OCI-LY7 (cell line): ENCODE results near the gene KRT28. TPM values are rescaled to one million over a fixed set of nuclear protein-coding genes. Genes with fewer than 3 reads are reported as not detected.

ENCODE experiments used
- BruUV-seq: library from RNA; stranded (reverse); fragments of 400-500 nt; replicated peaks from 2 replicates; lab custom pipeline; 2021; lab: Mats Ljungman, UMichigan
- CTCF ChIA-PET: fragments of 300-600 bp; sonication (Branson Sonifier 250); formaldehyde crosslinking; loops from one replicate; lab custom pipeline; 2022; ENCODE audit warnings: antibody characterized with exemption; ENCODE audit not compliant: unreplicated experiment; lab: Charles Lee
- POLR2A ChIA-PET: fragments of 300-600 bp; sonication (Branson Sonifier 250); formaldehyde crosslinking; loops from one replicate; lab custom pipeline; 2022; ENCODE audit warnings: antibody characterized with exemption; lab: Charles Lee
- DNase-seq: peaks from one replicate; pipeline ENCODE4 v3.0.0-alpha.2; 2015; ENCODE audit warnings: low spot score
- H2AFZ ChIP-seq: fragments of 200-600 bp; sonication (generic), shearing (Covaris generic); 2 replicates; pipeline ENCODE4 v1.6.1; 2014; ENCODE audit warnings: mild to moderate bottlenecking, antibody characterized with exemption, low read length, moderate library complexity
- H3K27ac ChIP-seq: fragments of 200-600 bp; sonication (generic); 2 replicates; pipeline ENCODE4 v1.5.1; 2014; ENCODE audit warnings: mixed run types, low read depth, mild to moderate bottlenecking, moderate library complexity, low read length, inconsistent platforms; ENCODE audit not compliant: poor library complexity, severe bottlenecking
- H3K36me3 ChIP-seq: fragments of 200-600 bp; sonication (generic); 2 replicates; pipeline ENCODE4 v1.6.1; 2014; ENCODE audit warnings: mild to moderate bottlenecking, antibody characterized with exemption, low read length, moderate library complexity, mixed read lengths; ENCODE audit not compliant: insufficient read depth
- H3K4me1 ChIP-seq: fragments of 200-600 bp; sonication (generic); 2 replicates; pipeline ENCODE4 v1.5.1; 2014; ENCODE audit warnings: mild to moderate bottlenecking, low read length; ENCODE audit not compliant: insufficient read depth, poor library complexity, severe bottlenecking
- H3K4me2 ChIP-seq: fragments of 200-600 bp; sonication (generic); 2 replicates; pipeline ENCODE4 v1.6.1; 2014; ENCODE audit warnings: mild to moderate bottlenecking, low read length
- H3K4me3 ChIP-seq: fragments of 200-600 bp; sonication (generic); 2 replicates; pipeline ENCODE4 v1.5.1; 2014; ENCODE audit warnings: mild to moderate bottlenecking, low read depth, low read length; ENCODE audit not compliant: poor library complexity, severe bottlenecking
- H3K79me2 ChIP-seq: fragments of 200-600 bp; sonication (generic); 2 replicates; pipeline ENCODE4 v1.6.1; 2016; ENCODE audit warnings: low read depth, mild to moderate bottlenecking, low read length, moderate library complexity, mixed read lengths; ENCODE audit not compliant: insufficient read depth
- H3K9me2 ChIP-seq: fragments of 200-600 bp; sonication (generic); 2 replicates; pipeline ENCODE4 v1.6.1; 2016; ENCODE audit warnings: mild to moderate bottlenecking, low read length, mixed read lengths; ENCODE audit not compliant: insufficient read depth
- H3K9me3 ChIP-seq: fragments of 200-600 bp; sonication (generic); 2 replicates; pipeline ENCODE4 v1.6.1; 2014; ENCODE audit warnings: mild to moderate bottlenecking, mixed run types, low read length, mixed read lengths
- H4K20me1 ChIP-seq: fragments of 200-600 bp; sonication (generic); 2 replicates; pipeline ENCODE4 v1.6.1; 2014; ENCODE audit warnings: mild to moderate bottlenecking, antibody characterized with exemption, low read length, moderate library complexity, mixed read lengths; ENCODE audit not compliant: insufficient read depth
- EZH2phosphoT487 ChIP-seq: fragments of 200-600 bp; sonication (generic); IDR thresholded peaks from 2 replicates; pipeline ENCODE4 v1.6.1; 2018; ENCODE audit warnings: low read depth, borderline replicate concordance, mild to moderate bottlenecking, mixed run types, antibody characterized with exemption, low read length, moderate library complexity, mixed read lengths
- intact Hi-C: fragments of 100-400 bp; cut with micrococcal nuclease; formaldehyde crosslinking; loops from one replicate; pipeline ENCODE4 v1.10.0; 2022; ENCODE audit not compliant: unreplicated experiment
- total RNA-seq, 2 experiments: library from RNA; depleted of rRNA in 1 of 2; stranded (reverse); fragments of >200 nt in 1 of 2; shearing (Covaris generic) in 1 of 2; gene quantifications; 2 replicates each; pipeline ENCODE4 v1.2.3, GENCODE V29; 2014 to 2022
- TF ChIP-seq, protein P1 (sequence below): fragments of 200-600 bp; sonication (generic); conservative IDR thresholded peaks from 2 replicates; pipeline ENCODE4 v1.5.1; 2014; ENCODE audit warnings: mild to moderate bottlenecking, antibody characterized with exemption, low read length, moderate library complexity, mixed read lengths

KRT28 gene
- total RNA-seq, 2 experiments from 2014 or later = not detected

GRCh38 chr17:40846515-40847144 lies 46.9 kb upstream of the KRT28 start:
- Histone ChIP-seq H2AFZ (no peak overlapping the region), H3K27ac (no peak overlapping the region), H3K4me3 (no peak overlapping the region), H3K79me2 (no peaks in the 10 kb centered on the region), H3K9me2 (no peaks in the 10 kb centered on the region), H3K36me3 (no peaks in the 10 kb centered on the region), H4K20me1 (no peaks in the 10 kb centered on the region), H3K4me2 (no peak overlapping the region), H3K9me3 (no peaks in the 10 kb centered on the region), H3K4me1 (no peaks in the 10 kb centered on the region)
- CTCF ChIA-PET = no interaction called here
- BruUV-seq = no TSS peak
- POLR2A ChIA-PET = interaction anchor here (0.6 kb wide), 1 partner anchor 399 kb away, joined by 3 read pairs; no protein-coding TSS in a partner anchor
- DNase-seq = no peak
- intact Hi-C loops = no loop called here
- TF ChIP-seq, protein P1, sequence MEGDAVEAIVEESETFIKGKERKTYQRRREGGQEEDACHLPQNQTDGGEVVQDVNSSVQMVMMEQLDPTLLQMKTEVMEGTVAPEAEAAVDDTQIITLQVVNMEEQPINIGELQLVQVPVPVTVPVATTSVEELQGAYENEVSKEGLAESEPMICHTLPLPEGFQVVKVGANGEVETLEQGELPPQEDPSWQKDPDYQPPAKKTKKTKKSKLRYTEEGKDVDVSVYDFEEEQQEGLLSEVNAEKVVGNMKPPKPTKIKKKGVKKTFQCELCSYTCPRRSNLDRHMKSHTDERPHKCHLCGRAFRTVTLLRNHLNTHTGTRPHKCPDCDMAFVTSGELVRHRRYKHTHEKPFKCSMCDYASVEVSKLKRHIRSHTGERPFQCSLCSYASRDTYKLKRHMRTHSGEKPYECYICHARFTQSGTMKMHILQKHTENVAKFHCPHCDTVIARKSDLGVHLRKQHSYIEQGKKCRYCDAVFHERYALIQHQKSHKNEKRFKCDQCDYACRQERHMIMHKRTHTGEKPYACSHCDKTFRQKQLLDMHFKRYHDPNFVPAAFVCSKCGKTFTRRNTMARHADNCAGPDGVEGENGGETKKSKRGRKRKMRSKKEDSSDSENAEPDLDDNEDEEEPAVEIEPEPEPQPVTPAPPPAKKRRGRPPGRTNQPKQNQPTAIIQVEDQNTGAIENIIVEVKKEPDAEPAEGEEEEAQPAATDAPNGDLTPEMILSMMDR = no peak
- no peak for TF ChIP-seq EZH2phosphoT487

DNA sequence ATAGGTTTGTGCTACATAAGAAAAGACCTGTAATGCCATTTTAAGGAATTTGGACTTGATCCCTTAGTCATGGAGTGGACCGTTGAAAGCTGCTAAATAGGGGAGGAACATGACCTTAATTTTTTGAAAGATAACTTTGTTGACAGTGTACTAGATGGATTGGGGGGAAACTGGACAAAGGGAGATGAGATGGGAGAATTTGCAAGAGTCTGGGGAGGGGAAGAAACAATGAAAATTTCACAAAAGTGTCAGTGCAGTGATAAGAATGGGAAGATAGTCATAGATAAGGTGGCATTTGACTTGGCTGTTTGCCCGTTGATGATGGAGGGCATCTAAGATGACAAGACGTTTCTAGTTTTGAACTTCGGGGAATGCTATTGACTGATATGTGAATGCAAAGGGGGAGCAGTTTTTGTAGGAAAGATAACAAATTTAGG lies 44.9 kb upstream of the KRT28 start:
- POLR2A ChIA-PET = no interaction called here
- intact Hi-C loops = no loop called here
- H3K9me2 ChIP-seq = no peaks in the 10 kb centered on the region
- no peaks in the 10 kb centered on the region for H3K36me3 ChIP-seq
- DNase-seq = no peak
- no peak overlapping the region for H3K4me3 ChIP-seq
- BruUV-seq = no TSS peak
- H3K9me3 ChIP-seq = no peaks in the 10 kb centered on the region
- H3K27ac ChIP-seq = no peak overlapping the region
- CTCF ChIA-PET = no interaction called here
- H3K4me2 ChIP-seq = no peak overlapping the region
- no peak overlapping the region for H2AFZ ChIP-seq
- no peaks in the 10 kb centered on the region for H4K20me1 ChIP-seq
- TF ChIP-seq, protein P1 = no peak
- no peak for TF ChIP-seq EZH2phosphoT487
- no peaks in the 10 kb centered on the region for H3K4me1 ChIP-seq
- no peaks in the 10 kb centered on the region for H3K79me2 ChIP-seq

DNA sequence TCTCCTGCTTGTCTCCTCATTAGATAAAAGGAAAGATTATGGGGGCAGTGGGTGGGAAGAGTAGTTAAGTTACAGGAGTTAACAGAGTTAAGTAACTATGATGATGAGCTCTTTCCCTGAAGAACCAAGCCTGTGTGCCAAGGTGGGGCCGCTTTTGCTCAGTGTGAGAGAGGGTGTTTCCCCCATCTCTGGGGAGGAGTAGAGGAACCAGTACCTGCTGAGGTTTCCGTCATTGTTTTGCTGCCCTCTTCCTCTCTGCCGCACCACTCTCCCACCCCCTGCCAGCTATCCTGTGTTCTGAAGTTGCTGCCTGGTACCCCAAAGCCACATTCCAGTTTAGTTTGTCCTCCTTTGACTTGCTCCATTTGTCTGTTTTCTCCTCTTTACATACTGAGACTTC lies 43.5 kb upstream of the KRT28 start:
- Histone ChIP-seq H4K20me1 (no peaks in the 10 kb centered on the region), H3K79me2 (no peaks in the 10 kb centered on the region), H3K4me2 (no peak overlapping the region), H2AFZ (no peak overlapping the region), H3K27ac (no peak overlapping the region), H3K9me3 (no peaks in the 10 kb centered on the region), H3K36me3 (no peaks in the 10 kb centered on the region), H3K4me1 (no peaks in the 10 kb centered on the region), H3K9me2 (no peaks in the 10 kb centered on the region), H3K4me3 (no peak overlapping the region)
- ChIA-PET CTCF (no interaction called here), POLR2A (interaction anchor here (1.3 kb wide), 1 partner anchor 17 kb away, joined by 3 read pairs; no protein-coding TSS in a partner anchor)
- intact Hi-C loops = no loop called here
- no peak for TF ChIP-seq EZH2phosphoT487
- TF ChIP-seq, protein P1 = no peak
- DNase-seq = no peak
- no TSS peak for BruUV-seq
